OCI-LY3 (cell line): ENCODE data around the gene OTOP2.

Source experiments
- H2AFZ ChIP-seq: fragments of 200-600, 300-600 bp; shearing (Covaris generic); 2 replicates; pipeline ENCODE4 v1.6.0; 2014; ENCODE audit warnings: antibody characterized with exemption, low read depth, low read length
- H3K27ac ChIP-seq: fragments of 200-600, 300-600 bp; sonication (generic); 2 replicates; pipeline ENCODE4 v1.5.1; 2014; ENCODE audit warnings: mild to moderate bottlenecking, low read length, moderate library complexity, mixed read lengths
- H3K27me3 ChIP-seq: fragments of 200-600, 300-600 bp; sonication (generic); 2 replicates; pipeline ENCODE4 v1.6.1; 2014; ENCODE audit warnings: low read depth, low read length, mixed read lengths
- H3K36me3 ChIP-seq: fragments of 200-600, 300-600 bp; sonication (generic); replicated peaks from 2 replicates; pipeline ENCODE3; 2014; ENCODE audit warnings: low read depth, low read length, mixed read lengths
- H3K4me1 ChIP-seq: fragments of 300-600, 200-600 bp; sonication (generic); 2 replicates; pipeline ENCODE4 v1.6.1; 2014; ENCODE audit warnings: low read length, mixed read lengths
- H3K4me2 ChIP-seq: fragments of 200-600, 300-600 bp; sonication (generic); 2 replicates; pipeline ENCODE4 v1.6.1; 2014; ENCODE audit warnings: low read length, mixed read lengths
- H3K4me3 ChIP-seq: fragments of 300-600, 200-600 bp; sonication (generic); 2 replicates; pipeline ENCODE4 v1.5.1; 2014; ENCODE audit warnings: antibody characterized with exemption, mild to moderate bottlenecking, low read length, moderate library complexity
- H3K79me2 ChIP-seq: fragments of 300-600, 200-600 bp; shearing (Covaris generic); 2 replicates; pipeline ENCODE4 v1.6.1; 2014; ENCODE audit warnings: mild to moderate bottlenecking, low read length, mixed read lengths
- H3K9ac ChIP-seq: fragments of 300-600, 200-600 bp; shearing (Covaris generic); 2 replicates; pipeline ENCODE4 v1.6.0; 2014; ENCODE audit warnings: mild to moderate bottlenecking, low read length, moderate library complexity
- H3K9me3 ChIP-seq: fragments of 200-600, 300-600 bp; shearing (Covaris generic); 2 replicates; pipeline ENCODE4 v1.6.1; 2014; ENCODE audit warnings: low read length, mixed read lengths; ENCODE audit not compliant: insufficient read depth
- H4K20me1 ChIP-seq: fragments of 200-600, 300-600 bp; sonication (generic); 2 replicates; pipeline ENCODE4 v1.6.1; 2016; ENCODE audit warnings: low read length, mixed read lengths; ENCODE audit not compliant: insufficient read depth
- EZH2phosphoT487 ChIP-seq: fragments of 200-600 bp; shearing (Covaris generic); IDR thresholded peaks from 2 replicates; pipeline ENCODE4 v1.6.1; 2018; ENCODE audit warnings: antibody characterized with exemption, mixed run types, low read depth
- TF ChIP-seq, protein P1 (sequence below): fragments of 200-600, 300-600 bp; sonication (generic); IDR thresholded peaks from 2 replicates; pipeline ENCODE4 v1.5.1; 2014; ENCODE audit warnings: antibody characterized with exemption, low read length, low read depth

OTOP2 gene

DNA sequence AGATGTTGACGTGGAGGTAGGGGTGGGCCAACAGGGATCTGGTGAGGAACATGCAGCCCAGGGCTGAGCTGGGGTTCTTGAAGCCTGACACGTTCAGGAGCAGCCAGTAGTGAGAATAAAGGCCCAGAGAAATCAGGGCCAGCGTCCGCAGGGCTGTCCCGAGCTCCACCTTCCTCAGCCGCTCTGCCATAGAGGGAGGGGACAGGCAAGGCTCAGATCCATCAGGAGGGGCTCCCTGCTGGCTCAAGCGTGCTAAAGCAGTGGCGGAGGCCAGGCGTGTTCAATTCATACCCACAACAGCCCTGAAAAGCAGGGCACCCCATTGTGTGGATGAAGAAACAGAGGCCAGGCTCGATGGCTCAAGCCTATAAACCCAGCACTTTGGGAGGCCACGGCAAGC, 43.0 kb upstream of the OTOP2 start:
- no peak overlapping the region for H3K9ac ChIP-seq
- no peaks in the 10 kb centered on the region for H4K20me1 ChIP-seq
- H3K4me2 ChIP-seq, result no peak overlapping the region
- no peak overlapping the region for H2AFZ ChIP-seq
- H3K27me3 ChIP-seq, result no peaks in the 10 kb centered on the region
- no peaks in the 10 kb centered on the region for H3K4me1 ChIP-seq
- H3K4me3 ChIP-seq, result no peak overlapping the region
- H3K79me2 ChIP-seq, result no peaks in the 10 kb centered on the region
- no peaks in the 10 kb centered on the region for H3K36me3 ChIP-seq
- no peak for TF ChIP-seq EZH2phosphoT487
- TF ChIP-seq, protein P1, sequence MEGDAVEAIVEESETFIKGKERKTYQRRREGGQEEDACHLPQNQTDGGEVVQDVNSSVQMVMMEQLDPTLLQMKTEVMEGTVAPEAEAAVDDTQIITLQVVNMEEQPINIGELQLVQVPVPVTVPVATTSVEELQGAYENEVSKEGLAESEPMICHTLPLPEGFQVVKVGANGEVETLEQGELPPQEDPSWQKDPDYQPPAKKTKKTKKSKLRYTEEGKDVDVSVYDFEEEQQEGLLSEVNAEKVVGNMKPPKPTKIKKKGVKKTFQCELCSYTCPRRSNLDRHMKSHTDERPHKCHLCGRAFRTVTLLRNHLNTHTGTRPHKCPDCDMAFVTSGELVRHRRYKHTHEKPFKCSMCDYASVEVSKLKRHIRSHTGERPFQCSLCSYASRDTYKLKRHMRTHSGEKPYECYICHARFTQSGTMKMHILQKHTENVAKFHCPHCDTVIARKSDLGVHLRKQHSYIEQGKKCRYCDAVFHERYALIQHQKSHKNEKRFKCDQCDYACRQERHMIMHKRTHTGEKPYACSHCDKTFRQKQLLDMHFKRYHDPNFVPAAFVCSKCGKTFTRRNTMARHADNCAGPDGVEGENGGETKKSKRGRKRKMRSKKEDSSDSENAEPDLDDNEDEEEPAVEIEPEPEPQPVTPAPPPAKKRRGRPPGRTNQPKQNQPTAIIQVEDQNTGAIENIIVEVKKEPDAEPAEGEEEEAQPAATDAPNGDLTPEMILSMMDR, result no peak
- H3K9me3 ChIP-seq, result no peaks in the 10 kb centered on the region
- H3K27ac ChIP-seq, result no peak overlapping the region

DNA sequence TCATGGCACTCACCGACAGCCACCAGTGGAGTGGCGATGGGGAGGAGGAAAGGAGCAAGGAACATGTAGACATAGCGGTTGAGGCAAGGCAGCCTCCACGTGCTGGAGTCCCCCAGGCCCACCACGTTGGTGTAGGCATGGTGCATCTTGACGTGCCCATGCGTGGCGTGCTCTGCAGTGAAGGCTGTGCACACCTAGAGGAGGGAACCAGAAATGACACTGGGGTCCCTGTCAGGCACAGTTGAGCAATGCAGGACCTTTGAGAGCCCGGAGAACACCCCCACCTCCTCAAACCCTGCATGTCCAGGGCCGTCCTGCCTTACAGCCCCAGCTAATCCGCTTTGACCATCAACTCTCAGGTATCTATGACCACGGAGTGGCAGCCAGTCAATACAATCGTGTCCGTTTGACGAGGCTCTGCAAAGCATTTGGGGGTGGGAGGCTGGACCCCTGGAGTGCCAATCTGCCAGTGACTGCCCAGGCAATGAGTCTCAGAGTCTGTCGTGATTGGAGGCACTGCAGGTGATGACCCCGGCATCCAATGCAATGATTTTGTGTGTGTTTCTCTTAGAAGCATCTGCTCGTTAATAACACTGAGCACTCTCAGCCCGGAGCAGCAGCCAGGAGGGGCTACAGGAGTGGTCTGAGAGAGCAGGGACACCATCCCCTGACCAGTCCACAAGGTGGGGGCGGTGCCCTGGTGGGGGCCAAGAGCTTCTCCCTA, 41.4 kb upstream of the OTOP2 start:
- Histone ChIP-seq H2AFZ (no peak overlapping the region), H3K79me2 (no peaks in the 10 kb centered on the region), H3K27me3 (no peaks in the 10 kb centered on the region), H3K9me3 (no peaks in the 10 kb centered on the region), H4K20me1 (no peaks in the 10 kb centered on the region), H3K36me3 (no peaks in the 10 kb centered on the region), H3K9ac (no peak overlapping the region), H3K27ac (no peak overlapping the region), H3K4me2 (no peak overlapping the region), H3K4me3 (no peak overlapping the region), H3K4me1 (no peaks in the 10 kb centered on the region)
- no peak for TF ChIP-seq EZH2phosphoT487
- TF ChIP-seq, protein P1, result no peak

DNA sequence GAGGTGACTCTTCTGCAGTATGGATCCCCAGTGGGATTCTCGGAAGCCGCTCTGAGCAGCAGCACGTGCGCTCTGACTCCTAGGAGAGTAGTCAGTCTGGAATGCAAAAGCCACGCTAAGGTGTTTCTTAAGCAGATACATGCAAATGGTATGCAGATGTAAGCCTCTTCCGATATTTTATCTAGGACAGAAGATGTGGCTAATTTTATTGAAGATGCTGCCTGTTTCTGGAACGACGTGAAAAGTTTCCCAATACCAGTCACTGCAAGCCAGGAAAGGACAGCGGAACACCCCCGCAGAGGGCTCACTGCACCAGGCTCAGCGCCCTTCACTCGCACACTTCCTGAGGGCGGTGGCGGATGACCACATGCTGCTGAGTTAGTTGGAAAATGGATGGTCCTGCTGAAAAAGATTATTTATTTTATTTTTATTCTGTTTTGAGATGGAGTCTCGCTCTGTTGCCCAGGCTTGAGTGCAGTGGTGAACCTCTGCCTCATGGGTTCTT, 40.8 kb upstream of the OTOP2 start:
- Histone ChIP-seq H3K27ac (no peak overlapping the region), H3K4me2 (no peak overlapping the region), H3K79me2 (no peaks in the 10 kb centered on the region), H3K9me3 (no peaks in the 10 kb centered on the region), H3K27me3 (no peaks in the 10 kb centered on the region), H4K20me1 (no peaks in the 10 kb centered on the region), H3K4me3 (no peak overlapping the region), H3K9ac (no peak overlapping the region), H3K4me1 (no peaks in the 10 kb centered on the region), H3K36me3 (no peaks in the 10 kb centered on the region), H2AFZ (no peak overlapping the region)
- no peak for TF ChIP-seq EZH2phosphoT487
- TF ChIP-seq, protein P1, result no peak

DNA sequence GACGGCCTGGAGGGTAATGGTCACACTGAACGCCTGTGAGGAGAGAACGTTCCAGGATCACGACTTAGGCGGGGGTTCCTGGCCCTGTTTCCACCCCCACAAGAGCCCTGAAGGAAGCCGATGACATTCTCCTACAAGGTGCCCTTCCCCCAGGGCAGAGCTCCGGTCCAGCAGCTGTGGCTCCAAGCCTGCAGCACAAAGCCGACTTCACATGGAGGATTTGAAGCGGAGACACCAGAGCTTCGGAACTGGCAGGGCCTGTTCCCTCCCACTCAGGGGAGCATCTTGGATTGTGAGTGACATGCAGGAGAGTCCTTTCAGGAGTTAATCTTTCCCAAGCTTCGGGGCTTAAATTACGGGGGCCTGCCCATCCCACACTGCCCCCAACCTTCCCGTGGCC, 35.6 kb upstream of the OTOP2 start:
- no peaks in the 10 kb centered on the region for H3K79me2 ChIP-seq
- no peak overlapping the region for H3K4me2 ChIP-seq
- no peak overlapping the region for H2AFZ ChIP-seq
- TF ChIP-seq, protein P1, result no peak
- TF ChIP-seq EZH2phosphoT487, result no peak
- no peak overlapping the region for H3K27ac ChIP-seq
- H3K4me1 ChIP-seq, result no peaks in the 10 kb centered on the region
- no peaks in the 10 kb centered on the region for H3K27me3 ChIP-seq
- no peak overlapping the region for H3K4me3 ChIP-seq
- H3K9ac ChIP-seq, result no peak overlapping the region
- H3K9me3 ChIP-seq, result no peaks in the 10 kb centered on the region
- H4K20me1 ChIP-seq, result no peaks in the 10 kb centered on the region
- no peaks in the 10 kb centered on the region for H3K36me3 ChIP-seq
